Ishikawa (cell line): ENCODE data around the gene POMT2.
A peak's percentile ranks its signal among the peaks of the same experiment; 100 is the strongest.

ENCODE experiments used
- CEBPB ChIP-seq: IDR thresholded peaks from 2 replicates; pipeline ENCODE4 v1.6.1; 2012
- CREB1 ChIP-seq: IDR thresholded peaks from 2 replicates; pipeline ENCODE4 v1.6.1; 2012; ENCODE audit warnings: low read depth
- EGR1 ChIP-seq: IDR thresholded peaks from 2 replicates; pipeline ENCODE4 v1.6.1; 2012
- EP300 ChIP-seq: IDR thresholded peaks from 2 replicates; pipeline ENCODE4 v1.6.1; 2012; ENCODE audit warnings: borderline replicate concordance
- FOXM1 ChIP-seq: IDR thresholded peaks from 2 replicates; pipeline ENCODE4 v1.6.1; 2012; ENCODE audit warnings: low read depth, borderline replicate concordance
- MAX ChIP-seq: IDR thresholded peaks from 2 replicates; pipeline ENCODE4 v1.6.1; 2012
- NFIC ChIP-seq: IDR thresholded peaks from 2 replicates; pipeline ENCODE4 v1.6.1; 2012
- RAD21 ChIP-seq: IDR thresholded peaks from 2 replicates; pipeline ENCODE4 v1.6.1; 2012; ENCODE audit warnings: low read depth
- REST ChIP-seq: IDR thresholded peaks from 2 replicates; pipeline ENCODE4 v1.6.1; 2012; ENCODE audit warnings: low read depth, mild to moderate bottlenecking
- TAF1 ChIP-seq: IDR thresholded peaks from 2 replicates; pipeline ENCODE4 v1.6.1; 2012; ENCODE audit warnings: low read depth, mild to moderate bottlenecking
- TCF12 ChIP-seq: IDR thresholded peaks from 2 replicates; pipeline ENCODE4 v1.6.1; 2012; ENCODE audit warnings: low read depth
- TEAD4 ChIP-seq: IDR thresholded peaks from 2 replicates; pipeline ENCODE4 v1.6.1; 2012
- YY1 ChIP-seq: IDR thresholded peaks from 2 replicates; pipeline ENCODE4 v1.6.1; 2012; ENCODE audit warnings: low read depth
- ZBTB7A ChIP-seq: IDR thresholded peaks from 2 replicates; pipeline ENCODE4 v1.6.1; 2012; ENCODE audit warnings: low read depth
- TF ChIP-seq, protein P1 (sequence below): IDR thresholded peaks from 2 replicates; pipeline ENCODE4 v1.6.1; 2012

POMT2 gene

GRCh38 chr14:77316195-77316505, 4.5 kb downstream of the POMT2 start:
- TF ChIP-seq TAF1 (no peak), EP300 (no peak), FOXM1 (no peak), CEBPB (no peak), TEAD4 (no peak), TCF12 (no peak), MAX (no peak), ZBTB7A (no peak), YY1 (no peak)

- TF ChIP-seq REST (no peak), RAD21 (no peak), YY1 (no peak), TCF12 (no peak), TEAD4 (no peak), MAX (no peak), CEBPB (no peak), ZBTB7A (no peak), TAF1 (no peak), EP300 (no peak), FOXM1 (no peak), NFIC (no peak), CREB1 (no peak), EGR1 (no peak)
- TF ChIP-seq, protein P1, sequence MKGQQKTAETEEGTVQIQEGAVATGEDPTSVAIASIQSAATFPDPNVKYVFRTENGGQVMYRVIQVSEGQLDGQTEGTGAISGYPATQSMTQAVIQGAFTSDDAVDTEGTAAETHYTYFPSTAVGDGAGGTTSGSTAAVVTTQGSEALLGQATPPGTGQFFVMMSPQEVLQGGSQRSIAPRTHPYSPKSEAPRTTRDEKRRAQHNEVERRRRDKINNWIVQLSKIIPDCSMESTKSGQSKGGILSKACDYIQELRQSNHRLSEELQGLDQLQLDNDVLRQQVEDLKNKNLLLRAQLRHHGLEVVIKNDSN = no peak
Measured at GRCh38 chr14:77314539-77315457, 5.9 kb downstream of the POMT2 start.

DNA sequence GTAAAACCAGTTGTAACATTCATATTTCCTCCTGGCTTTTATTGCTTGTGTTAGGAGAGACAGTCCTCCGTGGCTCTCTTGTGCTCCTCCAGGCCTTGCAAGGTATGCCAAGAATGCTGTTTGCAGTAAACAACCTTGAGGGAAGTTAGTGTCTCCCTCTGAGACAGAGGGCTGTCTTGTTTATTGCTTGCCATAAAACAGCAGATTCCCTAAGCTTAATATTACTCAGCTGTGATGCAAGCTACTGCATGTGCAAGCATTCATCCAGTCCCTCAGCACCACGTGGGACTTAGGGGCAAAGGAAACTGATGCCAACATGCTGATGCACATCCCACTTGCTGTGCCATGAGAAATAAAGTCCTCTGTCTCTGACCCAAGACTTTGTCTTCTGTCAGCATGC, 6.6 kb downstream of the POMT2 start:
- TF ChIP-seq ZBTB7A (no peak), MAX (no peak), TAF1 (no peak), EGR1 (no peak), EP300 (no peak), CREB1 (no peak), TCF12 (no peak), NFIC (no peak), FOXM1 (no peak), YY1 (no peak)
- TF ChIP-seq, protein P1 = no peak

DNA sequence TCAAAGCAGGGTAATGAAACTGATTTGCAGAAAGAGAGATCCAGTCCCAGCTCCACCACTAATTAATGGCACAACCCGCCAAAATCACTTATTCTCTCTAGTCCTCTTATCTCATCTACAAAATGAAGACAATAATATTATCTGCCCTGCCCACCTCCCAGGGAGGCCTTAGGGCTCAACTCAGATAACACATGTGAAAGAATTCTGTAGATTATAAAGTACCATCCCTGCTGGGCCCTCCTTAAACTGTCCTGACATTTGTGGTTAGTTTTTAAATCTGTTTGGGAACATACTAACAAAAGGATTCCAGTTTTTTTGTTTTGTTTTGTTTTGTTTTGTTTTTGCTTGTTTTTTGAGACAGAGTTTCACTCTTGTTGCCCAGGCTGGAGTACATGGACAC, 7.3 kb downstream of the POMT2 start:
- TF ChIP-seq EP300 (no peak), FOXM1 (no peak), CEBPB (no peak), REST (no peak)
- TF ChIP-seq, protein P1 = no peak

DNA sequence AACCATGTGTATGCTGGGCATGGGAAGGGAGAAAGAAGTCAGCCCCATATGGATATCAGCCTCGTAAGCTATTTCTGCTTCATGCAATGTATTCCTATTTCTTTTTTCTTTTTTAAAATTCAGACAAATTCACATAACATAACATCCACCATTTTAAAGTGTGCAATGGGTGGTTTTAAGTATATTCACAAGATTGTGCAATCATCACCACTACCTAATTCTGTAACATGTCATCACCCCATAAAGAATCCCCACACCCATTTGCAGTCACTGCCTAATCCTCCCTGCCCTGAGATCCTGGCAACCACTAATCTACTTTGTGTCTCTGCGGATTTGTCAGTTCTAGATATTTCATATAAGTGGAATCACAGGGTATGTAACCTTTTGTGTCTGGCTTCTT, 9.5 kb downstream of the POMT2 start:
- peak; percentile 33; the same call in 1 of the 2 replicates for TF ChIP-seq CEBPB
- TF ChIP-seq TCF12 = no peak

DNA sequence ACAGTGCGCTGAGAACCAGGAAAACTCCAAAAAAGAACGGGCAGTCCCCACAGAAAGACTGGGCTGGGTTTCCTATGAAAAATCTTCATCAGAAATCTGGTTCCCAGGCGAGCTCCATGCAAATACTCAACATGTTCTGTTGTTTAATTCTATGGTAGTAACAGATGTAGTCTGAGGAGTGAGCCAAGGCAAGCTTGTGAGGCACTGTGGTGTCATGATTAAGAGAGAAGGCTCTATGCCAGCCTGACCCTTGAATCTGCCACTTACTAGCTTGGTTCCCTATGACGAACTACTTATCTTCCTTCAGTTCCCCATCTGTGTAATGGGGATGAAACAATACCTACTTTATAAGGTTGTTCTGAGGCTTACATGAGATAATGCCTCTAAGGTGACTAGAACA, 10.7 kb downstream of the POMT2 start:
- TF ChIP-seq TAF1 = no peak
- no peak for TF ChIP-seq TCF12
- no peak for TF ChIP-seq FOXM1
